NCI-H146 (cell line): ENCODE measurements around the gene TAS2R31.

Experiments
- DNase-seq: peaks from one replicate; lab custom pipeline; 2025; lab: John Stamatoyannopoulos, UW

The TAS2R31 gene

DNA sequence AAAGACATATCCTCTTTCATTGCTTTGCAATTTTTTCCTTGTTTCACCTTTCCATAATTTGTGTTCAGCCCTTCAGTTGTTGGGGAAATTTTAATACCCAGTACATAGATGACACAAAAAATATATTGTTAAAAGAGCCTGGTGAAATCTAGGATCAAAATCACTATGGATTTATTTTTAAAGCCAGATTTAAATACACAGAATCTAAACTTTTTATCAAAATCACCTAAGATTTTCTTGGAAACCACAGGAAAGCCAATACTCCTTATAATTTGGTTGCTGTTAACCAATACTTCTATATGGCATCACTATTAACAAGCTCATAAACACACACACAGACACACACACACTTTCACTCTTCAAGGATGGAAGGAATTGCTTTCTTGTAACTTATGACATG, 33.0 kb downstream of the TAS2R31 start, which contains the start of gene TAS2R20:
Gene TAS2R20 (minus strand): TSS at position 101 of the 400 bp plus-strand sequence. CDS start 429 bp downstream, outside the sequence.
- DNase-seq = no peak

DNA sequence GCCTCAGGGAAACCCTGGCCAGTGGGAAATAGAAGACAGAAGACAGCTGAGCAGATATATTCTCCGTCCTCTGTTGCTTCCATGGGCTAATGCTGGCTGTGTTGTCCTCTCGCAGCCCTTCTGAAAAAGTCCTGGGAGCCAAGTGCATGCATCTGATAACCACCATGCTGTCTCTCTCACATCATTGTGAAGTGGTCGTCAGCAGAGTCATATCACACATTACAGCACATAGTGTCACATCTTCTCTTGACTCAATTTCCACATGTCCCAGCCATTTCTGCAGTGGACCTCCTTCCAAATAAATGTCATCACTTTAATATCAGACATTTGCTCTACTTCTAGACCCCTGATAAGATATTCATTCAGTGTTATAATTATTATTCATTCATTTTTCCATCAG, 36.9 kb downstream of the TAS2R31 start:
- DNase-seq = no peak

DNA sequence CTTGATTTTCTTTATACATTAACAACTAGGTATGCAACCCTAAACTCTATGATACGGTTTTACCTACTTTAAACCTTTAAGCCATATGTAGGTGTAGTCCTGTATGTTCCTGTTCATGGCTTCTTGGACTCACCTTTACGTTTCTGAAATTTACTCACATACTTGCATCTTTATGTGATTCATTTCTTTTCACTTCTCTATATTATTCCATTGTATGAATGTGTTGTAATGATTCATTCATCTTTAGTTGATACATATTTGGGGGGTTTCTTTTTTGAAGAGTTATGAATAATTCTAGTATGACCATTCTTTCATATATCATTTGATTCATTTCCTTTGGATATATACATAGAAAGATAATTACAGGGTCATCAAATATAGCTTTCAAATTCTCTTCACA, 42.1 kb downstream of the TAS2R31 start:
- DNase-seq = no peak

DNA sequence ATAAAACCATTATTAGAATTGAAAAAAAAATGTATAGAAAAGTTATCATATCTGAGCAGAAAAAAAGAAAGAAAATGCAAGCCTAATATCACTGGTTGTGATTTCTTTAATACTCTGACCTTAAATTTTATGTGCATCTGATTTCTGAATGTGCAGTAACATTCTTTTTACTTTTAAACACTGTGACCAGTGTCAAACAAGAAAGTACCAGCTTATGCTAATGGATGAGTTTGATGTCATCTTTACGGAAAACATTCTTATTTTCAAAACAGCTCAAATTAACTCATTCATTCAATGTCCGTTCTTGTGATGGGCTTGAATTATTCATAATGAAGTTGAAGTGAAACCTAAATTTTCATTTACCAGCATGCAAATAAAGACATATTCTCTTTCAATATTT, 44.4 kb downstream of the TAS2R31 start, which contains the start of gene TAS2R50:
Gene TAS2R50 (minus strand): TSS at position 101 of the 400 bp plus-strand sequence. CDS start 52 bp downstream, at position 49.
- no peak for DNase-seq

DNA sequence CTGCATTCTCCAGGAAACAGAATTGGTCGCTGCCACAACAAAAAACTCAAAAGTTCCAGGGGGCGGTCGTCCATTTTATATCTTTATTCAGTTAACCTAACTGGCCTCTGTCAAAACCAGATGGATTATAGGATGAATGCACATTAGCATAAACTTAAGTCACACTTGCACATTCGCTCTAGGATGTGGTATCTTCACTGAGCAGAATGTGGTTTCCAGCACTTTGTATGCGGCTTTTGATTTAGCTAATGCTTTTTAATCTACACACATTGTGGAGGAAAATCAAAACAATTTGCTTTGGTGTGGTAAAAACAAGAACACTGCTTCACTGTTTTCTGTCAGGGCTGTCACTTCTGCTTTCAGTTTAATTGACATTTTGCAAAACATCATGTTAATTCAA, 49.0 kb downstream of the TAS2R31 start:
- no peak for DNase-seq
